ENCODE results near the gene COL19A1.

COL19A1 gene

DNA sequence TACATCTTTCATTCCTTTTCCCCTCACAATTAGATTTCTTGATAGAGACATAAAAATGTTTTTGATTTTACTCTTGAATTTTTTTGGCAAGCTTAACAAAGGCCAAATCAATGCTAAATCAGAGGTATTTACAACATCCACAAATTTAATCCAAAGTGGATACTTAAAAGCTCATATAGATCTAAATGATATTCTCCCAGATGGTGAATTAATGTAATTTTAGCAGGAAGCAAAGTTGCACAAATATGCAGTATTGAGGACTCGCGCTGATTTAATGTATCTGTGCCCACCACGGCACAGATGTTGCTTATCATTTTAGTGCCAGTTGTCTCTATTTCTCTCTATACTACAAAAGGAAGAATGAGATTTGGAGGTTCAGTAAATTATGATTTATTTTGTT is 167.4 kb downstream of the COL19A1 start:
- in situ Hi-C loops (cut with MboI; ENCODE audit: low sequenced_read_pairs, unreplicated experiment) = no loop called here
- TF ChIP-seq, protein P1, sequence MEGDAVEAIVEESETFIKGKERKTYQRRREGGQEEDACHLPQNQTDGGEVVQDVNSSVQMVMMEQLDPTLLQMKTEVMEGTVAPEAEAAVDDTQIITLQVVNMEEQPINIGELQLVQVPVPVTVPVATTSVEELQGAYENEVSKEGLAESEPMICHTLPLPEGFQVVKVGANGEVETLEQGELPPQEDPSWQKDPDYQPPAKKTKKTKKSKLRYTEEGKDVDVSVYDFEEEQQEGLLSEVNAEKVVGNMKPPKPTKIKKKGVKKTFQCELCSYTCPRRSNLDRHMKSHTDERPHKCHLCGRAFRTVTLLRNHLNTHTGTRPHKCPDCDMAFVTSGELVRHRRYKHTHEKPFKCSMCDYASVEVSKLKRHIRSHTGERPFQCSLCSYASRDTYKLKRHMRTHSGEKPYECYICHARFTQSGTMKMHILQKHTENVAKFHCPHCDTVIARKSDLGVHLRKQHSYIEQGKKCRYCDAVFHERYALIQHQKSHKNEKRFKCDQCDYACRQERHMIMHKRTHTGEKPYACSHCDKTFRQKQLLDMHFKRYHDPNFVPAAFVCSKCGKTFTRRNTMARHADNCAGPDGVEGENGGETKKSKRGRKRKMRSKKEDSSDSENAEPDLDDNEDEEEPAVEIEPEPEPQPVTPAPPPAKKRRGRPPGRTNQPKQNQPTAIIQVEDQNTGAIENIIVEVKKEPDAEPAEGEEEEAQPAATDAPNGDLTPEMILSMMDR (IDR thresholded peaks at IDR 0.05; ENCODE audit: borderline replicate concordance, control extremely low read depth, extremely low read depth, insufficient read depth, missing control alignments) = no peak

DNA sequence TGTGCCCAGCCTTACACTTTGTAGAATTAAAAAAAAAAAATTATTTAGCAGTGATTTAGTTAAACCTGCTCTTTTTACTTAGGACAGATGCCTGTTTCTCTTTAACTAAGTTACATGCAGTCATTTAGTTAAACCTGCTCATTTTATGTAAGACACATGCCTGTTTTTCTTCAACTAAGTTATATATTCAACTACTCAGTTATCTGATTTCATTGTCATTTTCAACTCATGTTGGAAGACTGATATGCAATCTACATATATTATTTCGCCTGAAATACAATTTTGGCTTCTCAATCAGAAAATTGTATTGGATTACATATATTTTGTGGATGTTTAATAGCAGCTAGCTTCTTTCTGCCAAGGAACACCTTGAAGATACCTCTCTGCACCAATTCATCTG is 171.1 kb downstream of the COL19A1 start:
- DNase-seq (ENCODE audit: low spot score) = no peak
- in situ Hi-C loops (cut with MboI; ENCODE audit: low sequenced_read_pairs, unreplicated experiment) = no loop called here

More for the DNA sequence above, 167.4 kb downstream of the COL19A1 start:
- no peak for DNase-seq (ENCODE audit: low spot score)

GRCh38 chr6:70040766-70041165 is 174.4 kb downstream of the COL19A1 start:
- in situ Hi-C loops (cut with MboI; ENCODE audit: low sequenced_read_pairs, unreplicated experiment) = no loop called here
- TF ChIP-seq, protein P1 (IDR thresholded peaks at IDR 0.05; ENCODE audit: borderline replicate concordance, control extremely low read depth, extremely low read depth, insufficient read depth, missing control alignments) = no peak
- DNase-seq (ENCODE audit: low spot score) = no peak

More for the DNA sequence above, 171.1 kb downstream of the COL19A1 start:
- TF ChIP-seq, protein P1 (IDR thresholded peaks at IDR 0.05; ENCODE audit: borderline replicate concordance, control extremely low read depth, extremely low read depth, insufficient read depth, missing control alignments) = no peak

GRCh38 chr6:70041411-70041810 is 175.1 kb downstream of the COL19A1 start:
- TF ChIP-seq, protein P1 (IDR thresholded peaks at IDR 0.05; ENCODE audit: borderline replicate concordance, control extremely low read depth, extremely low read depth, insufficient read depth, missing control alignments) = no peak
- in situ Hi-C loops (cut with MboI; ENCODE audit: low sequenced_read_pairs, unreplicated experiment) = no loop called here
- no peak for DNase-seq (ENCODE audit: low spot score)

DNA sequence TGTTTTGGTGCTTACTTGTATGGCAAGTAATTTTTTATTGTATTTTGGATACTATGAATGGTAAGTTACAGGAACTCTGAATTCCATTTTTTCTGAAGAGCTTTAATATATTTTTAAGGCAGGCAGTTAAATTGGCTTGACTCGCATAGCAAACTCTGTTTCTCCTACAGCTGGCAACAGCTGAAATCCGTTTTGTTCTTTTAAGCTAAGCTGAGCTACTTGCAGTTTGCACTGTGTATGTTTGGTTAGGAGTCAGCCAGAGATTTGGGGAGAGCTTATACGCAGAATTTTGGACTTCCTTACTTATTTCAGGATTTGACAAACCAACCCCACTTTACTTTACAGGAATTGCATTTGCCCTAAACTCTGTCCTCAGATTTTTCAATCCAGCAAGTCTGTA is 179.1 kb downstream of the COL19A1 start:
- TF ChIP-seq, protein P1 (IDR thresholded peaks at IDR 0.05; ENCODE audit: borderline replicate concordance, control extremely low read depth, extremely low read depth, insufficient read depth, missing control alignments) = no peak
- in situ Hi-C loops (cut with MboI; ENCODE audit: low sequenced_read_pairs, unreplicated experiment) = no loop called here

DNA sequence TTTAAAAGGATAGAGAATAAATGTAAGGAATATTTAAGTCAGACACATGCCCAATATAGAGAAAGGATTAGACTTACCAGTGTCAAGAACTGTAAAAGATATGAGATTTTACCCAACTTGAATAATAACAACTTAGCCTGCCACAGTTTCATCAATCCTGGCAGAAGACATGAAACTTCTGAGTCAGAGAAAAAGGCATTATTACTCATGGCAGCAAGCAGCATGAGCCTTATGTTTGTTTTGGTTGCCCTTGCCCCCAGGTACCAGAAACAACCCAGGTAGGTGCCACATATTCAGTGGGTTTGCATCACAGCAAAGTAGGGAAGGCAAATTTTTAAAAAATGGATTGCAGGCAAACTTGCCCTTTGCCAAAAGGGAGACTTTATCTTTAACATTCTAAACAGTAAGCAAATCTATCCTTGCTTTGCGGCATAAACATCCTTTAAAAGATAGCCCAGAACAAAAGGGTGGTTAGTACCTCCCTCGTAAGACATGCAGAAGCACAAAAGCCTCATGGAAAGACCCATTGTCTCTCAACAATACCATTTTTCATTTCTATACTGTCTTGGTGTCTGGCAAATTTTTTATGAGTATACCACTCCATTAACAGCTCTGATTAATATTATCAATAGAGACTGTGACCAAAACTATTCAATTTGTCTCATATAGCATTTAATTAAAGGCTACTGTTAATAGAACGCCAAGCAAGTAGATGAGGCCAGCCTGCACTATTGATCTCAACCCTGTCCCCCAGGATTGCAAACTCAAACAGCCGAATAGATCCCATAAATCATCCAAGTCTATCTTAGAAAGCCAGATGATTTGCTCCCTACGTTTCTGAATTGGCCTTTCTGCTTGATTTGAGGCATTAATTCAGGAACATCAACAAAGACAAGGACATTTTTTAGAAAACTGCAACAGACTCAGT is 185.1 kb downstream of the COL19A1 start:
- in situ Hi-C loops (cut with MboI; ENCODE audit: low sequenced_read_pairs, unreplicated experiment) = no loop called here
- no peak for DNase-seq (ENCODE audit: low spot score)
- TF ChIP-seq, protein P1 (IDR thresholded peaks at IDR 0.05; ENCODE audit: borderline replicate concordance, control extremely low read depth, extremely low read depth, insufficient read depth, missing control alignments) = no peak

More for the DNA sequence above, 179.1 kb downstream of the COL19A1 start:
- no peak for DNase-seq (ENCODE audit: low spot score)
